GM06990 (cell line): ENCODE results near the gene ATP5PD.

Experiments
- DNase-seq: peaks from one replicate; pipeline ENCODE4 v3.0.0-alpha.2; 2011; ENCODE audit not compliant: insufficient read length; ENCODE audit errors: extremely low read depth
- H3K27me3 ChIP-seq: replicated peaks from 2 replicates; pipeline ENCODE4 v1.6.0; 2011; ENCODE audit warnings: low read length; ENCODE audit not compliant: control insufficient read depth, insufficient read depth
- H3K36me3 ChIP-seq: 2 replicates; pipeline ENCODE4 v1.5.1; 2011; ENCODE audit warnings: low read length; ENCODE audit not compliant: control insufficient read depth, insufficient read depth
- H3K4me3 ChIP-seq: replicated peaks from 2 replicates; pipeline ENCODE4 v1.5.1; 2011; ENCODE audit warnings: low read depth, mild to moderate bottlenecking, control low read depth, low read length
- CTCF ChIP-seq: IDR thresholded peaks from 2 replicates; pipeline ENCODE4 v1.5.1; 2011; ENCODE audit warnings: low read length, control low read depth, mild to moderate bottlenecking, inconsistent platforms; ENCODE audit not compliant: insufficient read depth, poor library complexity, severe bottlenecking

Gene ATP5PD

DNA sequence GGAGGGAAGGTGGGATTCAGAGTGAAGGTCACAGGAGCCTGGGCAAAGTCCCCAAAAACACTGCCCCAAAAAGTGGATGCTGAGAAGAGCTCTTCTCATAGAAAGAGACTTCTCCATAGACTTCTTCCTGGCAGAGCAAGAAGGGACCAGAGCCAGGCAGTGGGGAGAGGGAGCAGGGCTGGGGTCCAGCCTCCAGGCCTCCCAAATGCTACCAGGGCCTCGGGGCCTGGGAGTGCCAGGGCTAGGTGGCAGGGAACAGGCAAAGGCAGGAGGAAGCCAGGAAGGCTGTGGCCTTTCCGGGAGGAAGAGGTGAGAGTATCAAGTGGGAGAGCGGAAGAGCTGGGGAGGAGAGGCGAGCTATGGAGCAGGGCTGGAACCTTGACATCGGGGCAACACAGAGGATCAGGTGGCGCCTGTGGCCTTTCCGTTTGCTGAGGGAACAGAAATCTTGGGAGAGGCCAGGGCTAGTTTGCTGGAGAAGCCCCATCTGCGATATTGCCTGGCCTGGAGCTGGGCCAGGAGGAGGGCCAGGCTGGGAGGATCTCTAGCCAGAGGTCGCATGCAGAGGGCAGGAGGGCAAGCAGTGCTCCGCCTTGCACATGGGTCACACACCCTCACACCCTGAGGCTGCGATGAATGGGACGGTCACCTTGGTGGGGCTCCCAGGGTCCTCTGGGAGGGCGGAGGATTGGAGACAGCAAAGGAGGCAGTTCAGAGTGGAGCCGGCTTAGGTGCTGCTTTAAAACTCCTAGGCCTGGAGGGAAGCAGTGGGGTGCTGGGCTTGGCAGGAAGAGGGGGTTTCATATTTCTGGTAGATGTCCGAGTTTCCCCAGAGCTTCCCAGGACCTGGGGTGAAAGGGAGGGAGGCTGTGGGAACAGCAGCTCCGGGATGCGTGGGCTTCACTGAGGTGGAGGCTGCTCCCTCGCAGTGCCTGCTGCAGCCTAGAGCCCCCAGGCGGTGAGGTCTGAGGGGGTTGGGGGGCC lies 44.4 kb upstream of the ATP5PD start:
- TF ChIP-seq CTCF: no peak
- no peak for DNase-seq
- H3K4me3 ChIP-seq: no peak overlapping the region
- no peaks in the 10 kb centered on the region for H3K36me3 ChIP-seq
- H3K27me3 ChIP-seq: no peaks in the 10 kb centered on the region; the same call in 1 of the 2 replicates

- DNase-seq: no peak
- no peaks in the 10 kb centered on the region; the same call in 1 of the 2 replicates for H3K27me3 ChIP-seq
- no peak overlapping the region for H3K4me3 ChIP-seq
- no peak for TF ChIP-seq CTCF
- H3K36me3 ChIP-seq: no peaks in the 10 kb centered on the region
Measured at GRCh38 chr17:75088465-75089417, 42.0 kb upstream of the ATP5PD start.

DNA sequence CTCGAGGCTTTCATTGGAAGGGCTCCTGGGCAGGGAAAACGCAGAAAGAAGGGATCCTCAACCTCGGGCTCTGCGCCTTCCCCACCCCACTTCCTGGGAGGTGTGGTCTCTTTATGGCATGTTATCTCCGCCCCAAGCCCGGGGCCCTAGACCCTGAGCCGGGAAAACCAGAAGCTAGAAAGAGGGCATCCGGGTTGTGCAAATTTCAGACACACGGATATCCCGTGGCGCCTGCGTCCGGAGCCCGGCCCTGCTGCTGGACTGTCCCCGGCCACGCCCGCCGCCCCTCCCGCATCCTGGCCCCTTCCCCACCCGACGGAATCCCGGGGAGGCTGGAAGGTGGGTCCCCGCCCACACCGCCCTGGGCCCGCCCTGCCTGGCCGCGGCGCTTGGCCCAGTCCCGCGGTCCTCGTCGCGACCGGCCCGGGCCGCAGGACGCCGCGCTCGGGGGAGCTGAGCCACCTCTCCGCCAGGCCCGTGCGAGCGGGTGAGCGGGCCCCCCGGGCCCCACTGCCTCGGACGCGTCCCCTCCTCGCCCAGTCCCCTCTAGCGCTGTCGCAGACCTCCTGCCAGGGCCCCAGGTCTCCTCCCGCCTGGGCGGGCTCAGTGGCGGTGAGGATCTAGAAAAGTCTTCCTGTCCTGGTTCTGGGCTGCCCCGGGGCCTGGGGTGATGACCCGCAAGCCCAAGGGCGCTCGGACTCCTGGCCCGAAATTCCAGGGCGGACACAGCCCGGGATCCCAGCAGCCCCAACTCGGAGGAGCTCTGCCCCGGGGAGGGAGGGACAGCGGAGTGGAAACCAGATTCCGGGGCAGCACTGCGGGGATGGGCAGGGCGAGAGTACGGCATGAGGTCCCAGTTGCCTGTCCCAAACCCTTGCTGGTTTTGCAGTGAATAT lies 41.0 kb upstream of the ATP5PD start, which contains the start of gene SLC16A5:
Gene SLC16A5, plus strand, starts transcription at position 397 of the 896 bp plus-strand sequence. CDS start 5,683 bp downstream, outside the sequence.
- no peak for TF ChIP-seq CTCF
- H3K36me3 ChIP-seq: no peaks in the 10 kb centered on the region
- peak within 1 kb of the TSS; percentile 25 for H3K4me3 ChIP-seq
- DNase-seq: no peak
- H3K27me3 ChIP-seq: no peaks in the 10 kb centered on the region; the same call in 1 of the 2 replicates

DNA sequence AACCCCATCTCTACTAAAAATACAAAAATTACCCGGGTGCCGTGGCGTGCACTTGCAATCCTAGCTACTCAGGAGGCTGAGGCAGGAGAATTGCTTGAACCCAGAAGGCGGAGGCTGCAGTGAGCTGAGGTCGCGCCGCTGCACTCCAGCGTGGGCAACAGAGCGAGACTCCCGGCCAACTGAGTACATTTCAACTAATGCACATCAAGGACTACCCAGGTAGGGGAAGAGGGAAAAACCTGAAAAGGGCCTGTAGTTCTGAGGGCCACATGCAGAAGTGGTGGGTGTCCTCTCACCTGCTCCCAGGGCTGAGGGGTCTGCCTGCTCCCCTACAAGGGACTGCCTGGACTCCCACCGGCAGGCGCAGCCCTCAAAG lies 40.4 kb upstream of the ATP5PD start:
- Histone ChIP-seq H3K4me3 (peak overlapping the region; percentile 25), H3K27me3 (no peaks in the 10 kb centered on the region; the same call in 1 of the 2 replicates), H3K36me3 (no peaks in the 10 kb centered on the region)
- DNase-seq: no peak
- TF ChIP-seq CTCF: no peak

DNA sequence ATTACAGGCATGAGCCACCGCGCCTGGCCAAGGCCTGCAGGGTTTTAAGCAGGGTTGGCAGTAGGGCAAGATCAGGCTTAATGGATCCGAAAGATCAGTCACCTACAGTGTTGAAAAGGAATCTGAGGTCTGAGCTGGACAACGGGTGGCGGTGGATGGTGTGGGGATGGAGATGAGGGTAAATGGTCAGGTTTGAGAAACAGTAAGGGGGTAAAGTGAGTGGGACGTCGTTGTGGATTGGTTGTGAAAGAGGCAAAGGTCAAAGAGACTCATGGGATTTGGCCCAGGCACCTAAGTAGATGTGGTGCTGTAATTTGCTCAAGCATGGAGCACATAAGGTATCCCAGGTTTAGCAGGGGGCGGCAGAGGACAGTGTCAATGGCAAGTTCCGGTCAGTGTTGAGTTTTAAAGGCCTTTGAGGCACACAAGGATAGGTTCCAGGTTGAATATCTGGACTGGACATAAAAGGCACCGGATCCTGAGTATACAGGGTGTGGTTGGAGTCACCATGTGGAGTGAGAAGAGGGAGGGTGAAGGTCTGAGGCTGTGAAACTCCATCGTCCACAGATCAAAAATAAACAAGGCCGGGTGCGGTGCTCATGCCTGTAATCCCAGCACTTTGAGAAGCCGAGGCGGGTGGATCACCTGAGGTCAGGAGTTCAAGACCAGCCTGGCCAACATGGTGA lies 39.9 kb upstream of the ATP5PD start:
- H3K4me3 ChIP-seq: no peak overlapping the region
- DNase-seq: no peak
- TF ChIP-seq CTCF: no peak
- H3K27me3 ChIP-seq: no peaks in the 10 kb centered on the region; the same call in 1 of the 2 replicates
- no peaks in the 10 kb centered on the region for H3K36me3 ChIP-seq
